ENCODE results near the gene GFER.

- TF ChIP-seq CTCF (IDR thresholded peaks at IDR 0.05) (peak in 1 of 5 experiments; percentile 11), POLR2A (IDR thresholded peaks at IDR 0.05) (peak; percentile 99), POLR2AphosphoS5 (IDR thresholded peaks at IDR 0.05) (peak; percentile 97 to 100 (median 99))
Observed at GRCh38 chr16:1964506-1965395, 19.2 kb upstream of the GFER start, which contains the start of gene RPS2.
